Calu3 (cell line): ENCODE results near the gene KIAA1217. TPM values are rescaled to one million over a fixed set of nuclear protein-coding genes. Genes with fewer than 3 reads are reported as not detected.

Experiments
- BruUV-seq: library from RNA; stranded (reverse); fragments of 400-500 nt; replicated peaks from 2 replicates; lab custom pipeline; 2021; lab: Mats Ljungman, UMichigan
- CTCF ChIA-PET: fragments of 300-600 bp; sonication (Branson Sonifier 250); formaldehyde crosslinking; loops from one replicate; lab custom pipeline; 2022; ENCODE audit warnings: antibody characterized with exemption; lab: Charles Lee
- DNase-seq: peaks from one replicate; pipeline ENCODE4 v3.0.0; 2022
- H3K27ac Mint-ChIP-seq: one replicate; pipeline ENCODE4 v1.8.0; 2022; ENCODE audit warnings: mixed read lengths; ENCODE audit not compliant: unreplicated experiment
- H3K27me3 Mint-ChIP-seq: one replicate; pipeline ENCODE4 v1.8.0; 2022; ENCODE audit warnings: mixed read lengths; ENCODE audit not compliant: unreplicated experiment
- H3K36me3 Mint-ChIP-seq: one replicate; pipeline ENCODE4 v1.8.0; 2022; ENCODE audit warnings: mild to moderate bottlenecking, moderate library complexity, mixed read lengths; ENCODE audit not compliant: insufficient read depth, unreplicated experiment
- H3K4me1 Mint-ChIP-seq: one replicate; pipeline ENCODE4 v1.8.0; 2022; ENCODE audit warnings: mild to moderate bottlenecking, low read depth, mixed read lengths; ENCODE audit not compliant: unreplicated experiment
- H3K4me3 Mint-ChIP-seq: one replicate; pipeline ENCODE4 v1.8.0; 2022; ENCODE audit warnings: mild to moderate bottlenecking, low read depth, moderate library complexity, mixed read lengths; ENCODE audit not compliant: unreplicated experiment
- H3K9me3 Mint-ChIP-seq: one replicate; pipeline ENCODE4 v1.8.0; 2022; ENCODE audit warnings: low read depth, mixed read lengths; ENCODE audit not compliant: unreplicated experiment
- CTCF ChIP-seq: fragments of 200-600 bp; IDR thresholded peaks from one replicate; pipeline ENCODE4 v1.8.0; 2022; ENCODE audit warnings: antibody characterized with exemption; ENCODE audit not compliant: unreplicated experiment
- intact Hi-C: fragments of 100-400 bp; cut with micrococcal nuclease; formaldehyde crosslinking; loops from one replicate; pipeline ENCODE4 v1.10.0; 2022; ENCODE audit not compliant: unreplicated experiment
- total RNA-seq: library from RNA; stranded (reverse); gene quantifications from 2 replicates; pipeline ENCODE4 v1.2.3, GENCODE V29; 2022

KIAA1217 gene
- total RNA-seq, 1 experiment from 2014 or later = 46.2 TPM

- no TSS peak for BruUV-seq
- Mint-ChIP-seq H3K27me3 (no peaks in the 10 kb centered on the region), H3K27ac (no peak overlapping the region), H3K4me1 (no peaks in the 10 kb centered on the region), H3K9me3 (no peaks in the 10 kb centered on the region), H3K4me3 (no peak overlapping the region), H3K36me3 (no peaks in the 10 kb centered on the region)
- TF ChIP-seq CTCF = no peak
- no peak for DNase-seq
- intact Hi-C loops = no loop called here
- CTCF ChIA-PET = no interaction called here
Observed at GRCh38 chr10:24272374-24272773, 63.4 kb downstream of the KIAA1217 start.

GRCh38 chr10:24277277-24277676, 68.3 kb downstream of the KIAA1217 start:
- Mint-ChIP-seq H3K36me3 (no peaks in the 10 kb centered on the region), H3K4me1 (no peaks in the 10 kb centered on the region), H3K4me3 (no peak overlapping the region), H3K27ac (no peak overlapping the region), H3K9me3 (no peaks in the 10 kb centered on the region), H3K27me3 (no peaks in the 10 kb centered on the region)
- BruUV-seq = no TSS peak
- intact Hi-C loops = no loop called here
- CTCF ChIA-PET = no interaction called here
- TF ChIP-seq CTCF = no peak
- DNase-seq = no peak

- intact Hi-C loops = no loop called here
- no peak overlapping the region for H3K4me3 Mint-ChIP-seq
- no peak for TF ChIP-seq CTCF
- H3K36me3 Mint-ChIP-seq = no peaks in the 10 kb centered on the region
- CTCF ChIA-PET = no interaction called here
- H3K27ac Mint-ChIP-seq = no peak overlapping the region
- no peaks in the 10 kb centered on the region for H3K27me3 Mint-ChIP-seq
- BruUV-seq = no TSS peak
- H3K4me1 Mint-ChIP-seq = no peaks in the 10 kb centered on the region
- H3K9me3 Mint-ChIP-seq = no peaks in the 10 kb centered on the region
- no peak for DNase-seq
Observed at GRCh38 chr10:24277771-24278170, 68.8 kb downstream of the KIAA1217 start.

GRCh38 chr10:24278176-24278889, 69.4 kb downstream of the KIAA1217 start:
- Mint-ChIP-seq H3K27me3 (no peaks in the 10 kb centered on the region), H3K4me3 (no peak overlapping the region), H3K4me1 (no peaks in the 10 kb centered on the region), H3K27ac (no peak overlapping the region), H3K9me3 (no peaks in the 10 kb centered on the region), H3K36me3 (no peaks in the 10 kb centered on the region)
- intact Hi-C loops = no loop called here
- no peak for TF ChIP-seq CTCF
- CTCF ChIA-PET = no interaction called here
- BruUV-seq = no TSS peak
- DNase-seq = no peak
